Measurements from ENCODE around the gene MDP1.

GRCh38 chr14:24188251-24189058 lies 27.4 kb downstream of the MDP1 start, which contains the start of gene IPO4:
- TF ChIP-seq CTCF (IDR thresholded peaks at IDR 0.05): peak in 1 of 7 experiments; percentile 12
- peak; percentile 50 to 94 (median 86) for TF ChIP-seq POLR2AphosphoS5 (IDR thresholded peaks at IDR 0.05)
